Measurements from ENCODE around the gene TMEM151B.

TMEM151B gene

DNA sequence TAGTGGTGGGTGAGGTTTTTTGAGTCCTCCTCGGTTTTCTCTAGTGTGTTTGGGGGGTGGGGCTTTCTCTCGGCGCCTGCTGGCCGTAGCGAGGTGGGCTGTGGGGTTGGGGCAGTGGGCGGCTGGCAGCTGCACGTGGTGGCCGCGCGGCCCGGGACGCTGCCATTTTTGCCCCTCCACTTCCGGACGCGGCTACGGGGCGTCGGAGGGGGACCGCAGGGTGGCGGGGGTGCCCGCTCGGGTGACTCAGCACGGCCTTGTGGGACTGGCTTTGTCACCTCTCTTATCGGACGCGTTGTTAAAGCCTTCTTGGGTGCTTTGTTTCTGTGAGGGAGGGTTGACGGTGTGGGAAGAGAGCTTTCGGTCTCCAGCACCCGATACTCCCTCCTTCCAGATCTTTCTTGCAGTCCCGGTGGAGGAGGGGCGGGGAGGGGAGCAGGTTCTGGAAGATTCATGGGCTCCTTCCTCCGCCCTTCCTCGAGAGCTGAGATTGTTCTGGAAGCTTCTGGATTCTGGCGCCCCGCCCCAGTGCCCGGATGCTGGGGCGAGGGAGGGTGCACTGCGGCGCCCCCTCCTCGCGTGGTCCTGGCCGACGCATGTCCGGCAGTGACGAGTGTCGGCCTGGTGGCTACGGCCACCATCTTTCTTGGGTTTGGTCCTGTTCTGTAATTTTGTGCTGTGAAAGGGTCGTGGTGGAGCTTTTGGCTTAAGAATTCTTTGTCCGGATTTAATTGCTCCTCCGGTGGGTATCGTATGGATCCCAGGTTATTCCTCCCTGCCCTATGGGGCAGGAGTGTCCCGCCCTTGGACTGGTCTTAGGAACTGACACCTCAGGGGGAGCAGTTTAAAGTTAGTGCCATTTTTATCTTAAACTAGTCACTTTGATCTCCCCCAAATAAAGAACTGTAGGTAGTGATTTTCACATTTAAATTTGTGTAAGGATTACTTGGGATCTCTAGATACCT is 22.6 kb upstream of the TMEM151B start:
- peak; percentile 44 for DNase-seq
- in situ Hi-C loops (cut with HindIII; ENCODE audit: low pct_ligation_motif_present, low pct_unique_long_range_greater_than_20kb, low sequenced_read_pairs), result no loop called here

DNA sequence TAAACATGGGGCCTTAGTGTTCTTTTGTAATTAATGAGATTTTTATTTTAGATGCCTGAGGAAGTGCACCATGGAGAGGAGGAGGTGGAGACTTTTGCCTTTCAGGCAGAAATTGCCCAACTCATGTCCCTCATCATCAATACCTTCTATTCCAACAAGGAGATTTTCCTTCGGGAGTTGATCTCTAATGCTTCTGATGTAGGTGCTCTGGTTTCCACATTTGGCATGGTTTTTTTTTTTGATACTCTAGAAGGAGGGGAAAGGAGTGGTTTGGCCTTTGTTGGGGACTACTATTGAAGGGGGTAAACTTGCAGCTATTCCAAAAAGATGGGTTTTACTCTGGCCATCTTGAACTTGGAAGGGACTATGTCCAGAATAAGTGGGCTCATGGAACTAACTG is 21.7 kb upstream of the TMEM151B start:
- DNase-seq, result no peak
- in situ Hi-C loops (cut with HindIII; ENCODE audit: low pct_ligation_motif_present, low pct_unique_long_range_greater_than_20kb, low sequenced_read_pairs), result no loop called here

DNA sequence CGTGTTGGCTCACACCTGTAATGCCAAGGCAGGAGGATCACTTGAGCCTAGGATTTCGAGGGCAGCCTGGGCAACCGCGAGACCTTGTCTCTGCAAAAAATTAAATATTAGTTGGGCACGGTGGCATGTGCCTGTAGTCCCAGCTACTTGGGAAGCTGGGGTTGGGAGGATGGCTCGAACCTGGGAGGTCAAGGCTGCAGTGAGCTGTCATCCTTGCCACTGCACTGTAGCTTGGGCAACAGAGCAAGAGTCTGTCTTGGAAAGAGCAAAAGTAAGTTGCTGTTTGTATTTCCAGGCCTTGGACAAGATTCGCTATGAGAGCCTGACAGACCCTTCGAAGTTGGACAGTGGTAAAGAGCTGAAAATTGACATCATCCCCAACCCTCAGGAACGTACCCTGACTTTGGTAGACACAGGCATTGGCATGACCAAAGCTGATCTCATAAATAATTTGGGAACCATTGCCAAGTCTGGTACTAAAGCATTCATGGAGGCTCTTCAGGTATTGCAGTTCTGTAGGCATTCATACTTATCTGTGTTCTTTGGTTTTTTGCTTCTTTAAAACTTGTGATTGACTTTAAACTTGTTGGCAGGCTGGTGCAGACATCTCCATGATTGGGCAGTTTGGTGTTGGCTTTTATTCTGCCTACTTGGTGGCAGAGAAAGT is 21.0 kb upstream of the TMEM151B start:
- in situ Hi-C loops (cut with HindIII; ENCODE audit: low pct_ligation_motif_present, low pct_unique_long_range_greater_than_20kb, low sequenced_read_pairs), result no loop called here
- DNase-seq, result no peak

DNA sequence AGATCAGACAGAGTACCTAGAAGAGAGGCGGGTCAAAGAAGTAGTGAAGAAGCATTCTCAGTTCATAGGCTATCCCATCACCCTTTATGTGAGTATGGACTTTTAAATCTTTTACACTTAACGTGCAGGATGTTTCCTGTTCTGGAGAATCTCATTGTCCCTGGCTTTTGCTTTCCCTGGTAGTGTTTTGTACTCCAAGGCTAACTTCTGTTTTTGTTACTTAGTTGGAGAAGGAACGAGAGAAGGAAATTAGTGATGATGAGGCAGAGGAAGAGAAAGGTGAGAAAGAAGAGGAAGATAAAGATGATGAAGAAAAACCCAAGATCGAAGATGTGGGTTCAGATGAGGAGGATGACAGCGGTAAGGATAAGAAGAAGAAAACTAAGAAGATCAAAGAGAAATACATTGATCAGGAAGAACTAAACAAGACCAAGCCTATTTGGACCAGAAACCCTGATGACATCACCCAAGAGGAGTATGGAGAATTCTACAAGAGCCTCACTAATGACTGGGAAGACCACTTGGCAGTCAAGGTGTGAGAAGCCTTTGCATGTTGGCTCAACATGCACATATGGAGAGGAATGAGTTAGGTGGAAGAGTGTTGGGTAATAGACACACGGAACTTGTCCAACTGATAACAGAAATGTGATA is 20.1 kb upstream of the TMEM151B start:
- no peak for DNase-seq
- in situ Hi-C loops (cut with HindIII; ENCODE audit: low pct_ligation_motif_present, low pct_unique_long_range_greater_than_20kb, low sequenced_read_pairs), result no loop called here

DNA sequence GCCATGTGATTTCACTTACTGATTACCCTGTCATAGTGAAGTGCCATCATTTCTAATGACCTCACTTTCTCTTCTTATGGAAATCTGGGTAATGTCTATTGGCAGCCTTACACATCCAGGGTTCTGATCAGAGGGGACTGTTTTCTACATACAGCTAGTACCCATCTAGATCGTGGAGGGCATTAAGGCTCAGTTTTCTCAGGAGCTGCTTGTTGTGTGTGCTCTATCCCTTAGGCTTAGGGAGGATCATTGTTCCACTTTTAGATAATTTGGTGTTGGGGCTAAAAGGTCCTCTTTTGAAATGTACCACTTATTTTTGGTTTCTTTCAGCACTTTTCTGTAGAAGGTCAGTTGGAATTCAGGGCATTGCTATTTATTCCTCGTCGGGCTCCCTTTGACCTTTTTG is 19.5 kb upstream of the TMEM151B start:
- DNase-seq, result no peak
- in situ Hi-C loops (cut with HindIII; ENCODE audit: low pct_ligation_motif_present, low pct_unique_long_range_greater_than_20kb, low sequenced_read_pairs), result no loop called here

DNA sequence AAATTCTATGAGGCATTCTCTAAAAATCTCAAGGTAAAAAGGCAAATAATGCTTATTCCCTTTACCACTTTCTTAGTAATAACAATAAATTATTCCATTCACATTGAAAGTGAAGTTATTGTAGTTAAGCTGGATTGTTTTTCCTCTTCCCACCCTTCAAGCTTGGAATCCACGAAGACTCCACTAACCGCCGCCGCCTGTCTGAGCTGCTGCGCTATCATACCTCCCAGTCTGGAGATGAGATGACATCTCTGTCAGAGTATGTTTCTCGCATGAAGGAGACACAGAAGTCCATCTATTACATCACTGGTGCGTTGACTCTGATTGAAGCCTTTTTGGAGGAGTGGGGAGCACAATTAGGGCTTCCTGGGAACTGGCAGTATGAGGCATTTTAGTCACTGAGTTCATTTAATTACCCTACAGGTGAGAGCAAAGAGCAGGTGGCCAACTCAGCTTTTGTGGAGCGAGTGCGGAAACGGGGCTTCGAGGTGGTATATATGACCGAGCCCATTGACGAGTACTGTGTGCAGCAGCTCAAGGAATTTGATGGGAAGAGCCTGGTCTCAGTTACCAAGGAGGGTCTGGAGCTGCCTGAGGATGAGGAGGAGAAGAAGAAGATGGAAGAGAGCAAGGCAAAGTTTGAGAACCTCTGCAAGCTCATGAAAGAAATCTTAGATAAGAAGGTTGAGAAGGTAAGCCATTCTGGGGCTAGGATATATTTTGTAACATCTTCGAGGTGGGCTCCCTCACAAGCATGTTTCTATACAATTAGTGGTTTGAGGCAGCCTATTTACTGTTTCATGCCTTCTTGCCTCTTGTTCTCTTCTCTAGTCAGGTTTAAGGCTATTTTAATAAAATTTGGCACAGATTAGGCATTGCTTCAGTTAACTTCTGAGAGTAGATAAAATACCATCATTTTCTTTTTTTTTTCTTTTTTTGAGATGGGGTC is 18.4 kb upstream of the TMEM151B start:
- in situ Hi-C loops (cut with HindIII; ENCODE audit: low pct_ligation_motif_present, low pct_unique_long_range_greater_than_20kb, low sequenced_read_pairs), result no loop called here
- no peak for DNase-seq

DNA sequence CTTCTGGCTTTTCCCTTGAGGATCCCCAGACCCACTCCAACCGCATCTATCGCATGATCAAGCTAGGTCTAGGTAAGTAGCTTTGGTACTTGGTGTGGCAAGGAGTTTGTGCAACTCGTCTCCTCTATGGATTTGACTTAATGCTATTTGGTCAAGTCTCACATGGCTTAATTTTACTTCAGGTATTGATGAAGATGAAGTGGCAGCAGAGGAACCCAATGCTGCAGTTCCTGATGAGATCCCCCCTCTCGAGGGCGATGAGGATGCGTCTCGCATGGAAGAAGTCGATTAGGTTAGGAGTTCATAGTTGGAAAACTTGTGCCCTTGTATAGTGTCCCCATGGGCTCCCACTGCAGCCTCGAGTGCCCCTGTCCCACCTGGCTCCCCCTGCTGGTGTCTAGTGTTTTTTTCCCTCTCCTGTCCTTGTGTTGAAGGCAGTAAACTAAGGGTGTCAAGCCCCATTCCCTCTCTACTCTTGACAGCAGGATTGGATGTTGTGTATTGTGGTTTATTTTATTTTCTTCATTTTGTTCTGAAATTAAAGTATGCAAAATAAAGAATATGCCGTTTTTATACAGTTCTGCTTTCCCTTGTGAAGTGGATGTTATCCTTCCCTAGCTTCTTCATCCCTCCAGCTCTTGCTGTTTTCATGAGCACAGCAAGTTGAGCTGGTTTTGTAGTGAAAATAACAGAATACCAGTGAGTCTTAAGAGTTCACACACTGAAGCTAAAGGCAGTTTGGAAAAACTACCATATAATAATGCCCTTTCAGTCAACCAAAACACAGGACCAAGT is 16.7 kb upstream of the TMEM151B start:
- peak; percentile 65 for DNase-seq
- in situ Hi-C loops (cut with HindIII; ENCODE audit: low pct_ligation_motif_present, low pct_unique_long_range_greater_than_20kb, low sequenced_read_pairs), result no loop called here

DNA sequence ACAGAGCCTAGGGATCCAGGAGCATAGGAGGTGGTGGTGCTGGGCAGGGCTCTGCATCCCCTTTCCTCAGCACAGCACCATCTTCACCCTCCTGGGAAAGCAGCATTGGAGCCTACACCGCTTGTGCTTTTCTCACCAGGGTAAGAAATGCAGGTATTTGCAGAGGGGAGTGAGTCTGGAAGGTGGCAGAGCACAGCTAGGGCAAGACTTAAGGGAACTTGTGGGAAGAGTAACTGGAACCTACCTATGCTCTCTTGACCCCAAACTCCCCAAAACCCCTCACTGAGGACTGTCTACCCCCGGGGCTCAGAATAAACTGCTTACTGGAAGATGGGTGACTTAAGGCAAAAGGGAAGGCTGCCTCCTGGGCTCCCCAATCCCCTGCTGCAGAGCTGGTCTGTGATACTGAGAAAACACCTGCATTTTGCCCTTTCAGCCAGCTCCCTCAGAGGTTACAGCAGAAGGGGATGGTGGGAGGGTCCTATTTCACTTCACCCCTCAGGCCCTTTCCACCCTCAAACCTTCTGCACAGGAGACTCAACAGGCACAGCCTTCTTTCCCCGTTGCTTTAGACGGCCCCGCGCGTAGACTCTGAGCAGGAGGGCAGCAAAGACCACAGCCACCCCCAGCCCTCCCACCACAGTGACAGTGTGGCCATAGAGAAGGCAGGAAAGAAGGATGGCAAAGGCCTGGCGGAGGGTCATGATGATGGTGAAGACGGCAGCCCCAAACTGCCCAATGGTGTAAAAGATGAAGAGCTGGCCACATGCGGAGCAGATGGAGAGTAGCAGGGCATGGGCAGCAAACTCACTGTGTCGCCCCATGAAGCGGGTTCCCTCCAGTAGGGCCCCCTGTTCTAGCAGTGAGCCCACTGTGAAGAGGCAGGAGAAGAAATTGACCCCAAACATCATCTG is 15.8 kb upstream of the TMEM151B start:
- in situ Hi-C loops (cut with HindIII; ENCODE audit: low pct_ligation_motif_present, low pct_unique_long_range_greater_than_20kb, low sequenced_read_pairs), result no loop called here
- DNase-seq, result no peak

DNA sequence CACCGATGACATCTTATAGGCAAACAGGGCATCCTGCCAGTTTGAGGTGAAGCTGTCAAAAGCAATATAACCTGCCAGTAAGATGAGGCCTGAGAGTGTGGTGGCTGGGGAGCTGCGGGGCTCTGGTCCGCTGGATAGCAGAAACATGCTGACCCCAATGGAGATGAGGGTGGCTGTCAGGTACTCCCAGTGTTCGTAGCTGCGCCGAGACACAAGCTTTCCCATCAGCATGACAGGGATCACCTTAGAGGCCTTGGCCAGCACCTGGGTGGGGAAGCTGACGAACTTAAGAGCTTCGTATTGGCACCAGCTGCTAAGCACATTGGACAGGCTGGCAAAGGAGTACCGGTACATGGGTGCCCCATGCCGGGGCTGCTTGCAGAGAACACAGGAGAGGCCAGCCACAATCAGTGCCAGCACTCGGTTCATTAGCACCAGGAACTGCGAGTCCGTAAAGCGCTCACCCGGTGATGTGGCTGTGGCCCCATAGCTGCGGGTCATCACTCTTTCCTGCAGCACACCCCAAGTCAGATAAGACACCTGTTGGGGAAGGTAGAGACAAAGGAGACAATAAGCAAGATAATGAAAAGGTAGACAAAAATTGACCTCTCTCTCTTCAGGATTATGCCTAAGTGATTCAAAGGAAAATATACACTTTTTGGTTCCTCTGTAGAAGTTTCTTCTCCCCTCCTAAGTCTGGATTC is 15.0 kb upstream of the TMEM151B start:
- in situ Hi-C loops (cut with HindIII; ENCODE audit: low pct_ligation_motif_present, low pct_unique_long_range_greater_than_20kb, low sequenced_read_pairs), result no loop called here
- peak; percentile 34 for DNase-seq

DNA sequence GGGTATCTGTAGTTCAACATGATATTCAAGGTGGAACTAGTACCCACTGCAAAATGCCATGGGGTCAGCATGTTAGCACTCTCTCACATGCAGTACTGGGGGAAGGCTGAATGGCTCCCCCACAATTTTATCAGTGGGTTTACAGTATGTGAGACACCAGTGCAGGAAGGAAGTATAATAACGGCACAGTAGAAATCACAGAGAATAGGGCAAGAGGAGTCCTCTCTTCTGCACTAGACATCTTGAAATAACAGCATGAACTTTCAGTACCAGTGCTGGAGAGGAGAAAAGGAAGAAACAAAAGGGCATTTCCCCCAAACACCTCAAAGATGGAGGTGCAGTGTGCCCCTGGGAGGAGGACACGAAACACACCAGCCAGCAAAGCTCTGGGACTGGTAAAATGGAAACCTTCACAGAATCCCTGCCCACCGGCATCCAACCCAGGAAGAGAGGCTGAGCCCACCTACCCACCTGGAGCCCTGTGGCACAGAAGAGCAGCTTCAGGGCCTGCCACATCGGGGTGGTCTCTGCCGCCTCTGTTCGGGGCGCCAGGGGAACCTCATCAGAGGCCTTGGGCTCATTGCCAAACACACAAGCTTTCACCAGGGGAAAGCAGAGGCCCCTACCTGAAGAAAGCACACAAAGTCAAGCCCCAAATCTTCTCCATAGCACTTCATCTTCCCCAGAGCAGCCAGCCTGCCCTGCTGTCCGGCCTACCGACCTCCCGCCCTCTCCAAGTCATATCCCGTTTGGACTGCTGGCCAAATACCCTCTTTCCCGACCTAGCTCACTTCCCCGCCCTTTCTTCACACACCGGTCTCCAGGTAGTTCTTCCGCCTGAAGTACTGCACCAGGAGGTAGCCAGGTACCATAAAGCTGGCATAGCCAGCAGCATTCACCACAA is 14.1 kb upstream of the TMEM151B start:
- in situ Hi-C loops (cut with HindIII; ENCODE audit: low pct_ligation_motif_present, low pct_unique_long_range_greater_than_20kb, low sequenced_read_pairs), result no loop called here
- DNase-seq, result peak; percentile 24

DNA sequence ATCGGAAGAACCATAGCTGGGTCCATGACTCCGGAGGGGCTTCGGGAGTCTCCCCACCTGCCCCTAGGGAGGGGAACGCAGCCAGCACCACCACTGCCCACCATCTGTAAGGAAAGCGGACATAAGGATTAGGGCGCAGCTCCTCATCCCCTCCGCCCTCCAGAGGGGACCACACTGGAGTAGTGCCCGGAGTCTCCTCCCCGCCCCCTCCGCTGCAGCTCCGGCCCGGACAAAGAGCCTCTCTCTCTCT is 13.6 kb upstream of the TMEM151B start:
- DNase-seq, result no peak
- in situ Hi-C loops (cut with HindIII; ENCODE audit: low pct_ligation_motif_present, low pct_unique_long_range_greater_than_20kb, low sequenced_read_pairs), result no loop called here

DNA sequence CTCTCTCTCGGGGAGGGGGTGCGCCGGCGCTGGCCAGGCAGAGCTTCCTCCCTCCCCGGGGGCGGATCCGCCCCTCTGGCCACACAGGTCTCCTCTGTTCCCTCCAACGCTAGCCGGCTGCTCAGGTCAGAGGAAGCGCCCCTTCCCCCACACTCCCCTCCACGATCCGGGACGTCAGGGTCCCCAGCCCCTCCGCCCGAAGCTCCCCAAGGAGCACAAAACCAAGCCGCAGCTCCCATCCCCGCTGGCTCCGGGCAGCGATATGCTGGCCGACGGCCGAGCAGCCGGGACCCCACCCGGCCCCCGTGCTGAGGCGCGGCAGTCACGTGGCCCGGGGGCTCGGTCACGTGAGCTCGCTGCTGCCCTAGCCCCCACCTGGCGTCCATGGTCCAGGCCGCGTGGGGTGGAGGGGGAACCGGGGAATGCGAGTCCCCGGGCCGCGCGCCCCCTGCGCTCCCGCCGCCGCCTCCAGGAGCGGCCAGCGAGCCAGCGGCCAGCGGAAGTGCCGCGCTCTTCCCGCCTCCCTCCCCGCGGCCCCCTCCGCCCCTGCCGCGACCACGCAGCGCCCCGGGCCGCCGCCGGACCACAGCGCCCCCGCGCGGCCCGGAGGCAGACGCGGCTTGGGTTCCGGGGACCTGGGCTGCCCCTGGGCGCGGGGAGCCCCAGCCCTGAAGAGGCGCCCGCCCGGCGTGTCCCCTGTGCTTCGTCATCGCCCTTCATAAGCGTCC is 13.1 kb upstream of the TMEM151B start, which contains the start of gene SLC35B2:
Gene SLC35B2, minus strand, starts transcription at position 504 of the 728 bp plus-strand sequence. Its CDS starts 118 bp downstream, at position 386.
- peak; percentile 69 for DNase-seq
- in situ Hi-C loops (cut with HindIII; ENCODE audit: low pct_ligation_motif_present, low pct_unique_long_range_greater_than_20kb, low sequenced_read_pairs), result no loop called here

DNA sequence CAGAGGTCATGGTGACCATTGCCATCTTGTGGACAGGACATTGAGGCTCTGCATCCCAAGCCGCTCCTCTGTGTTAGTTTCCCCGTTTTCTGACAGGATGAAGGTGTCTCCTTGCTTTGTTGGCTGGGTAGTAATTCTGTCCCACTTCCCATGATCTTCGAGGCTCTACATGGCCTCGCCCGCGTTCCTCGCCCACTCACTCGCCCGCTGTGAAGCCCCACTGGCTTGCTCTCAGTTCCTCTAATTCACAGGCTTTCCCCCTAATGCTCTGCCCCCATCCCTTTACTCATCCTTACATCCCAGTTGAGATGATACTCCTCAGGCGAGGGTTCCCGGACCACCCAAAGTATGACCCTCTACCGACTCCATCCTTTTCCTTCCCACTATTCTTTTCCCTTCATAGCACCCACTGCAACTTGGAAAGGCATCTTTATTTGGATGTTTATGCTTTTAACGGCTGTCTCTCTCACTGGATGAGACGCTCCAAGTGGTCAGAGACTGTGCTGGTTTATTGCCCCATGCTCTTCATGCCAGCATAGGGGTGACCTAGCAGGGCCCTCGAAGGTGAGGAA is 12.4 kb upstream of the TMEM151B start:
- no peak for DNase-seq

DNA sequence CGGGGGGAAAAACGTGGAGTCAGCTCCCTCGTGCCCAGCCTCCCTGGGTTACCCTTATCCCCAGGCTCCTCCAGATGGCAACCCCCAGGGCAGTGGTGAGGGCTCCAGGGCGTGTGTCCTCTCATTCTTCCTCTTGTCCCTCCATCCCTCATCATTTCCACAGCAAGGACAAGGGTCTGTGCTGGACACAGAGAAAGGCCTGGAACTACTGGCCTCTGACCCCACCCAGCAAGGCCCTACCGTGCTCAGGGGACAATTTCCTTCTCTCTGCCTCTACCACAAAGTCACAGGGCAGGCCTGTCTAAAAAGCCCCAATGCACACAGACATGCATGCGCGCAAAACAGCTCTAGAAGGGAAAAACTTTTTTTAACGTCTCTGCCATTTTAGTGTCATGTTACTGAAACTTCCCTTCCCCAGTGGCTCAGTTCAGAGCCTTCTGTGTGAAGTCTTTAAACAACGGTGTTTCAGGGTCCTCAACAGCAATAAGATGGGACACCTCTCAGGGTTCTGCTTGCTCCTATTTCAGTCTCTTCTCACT is 11.9 kb upstream of the TMEM151B start:
- no peak for DNase-seq
- in situ Hi-C loops (cut with HindIII; ENCODE audit: low pct_ligation_motif_present, low pct_unique_long_range_greater_than_20kb, low sequenced_read_pairs), result no loop called here

More for the DNA sequence above, 12.4 kb upstream of the TMEM151B start:
- in situ Hi-C loops (cut with HindIII; ENCODE audit: low pct_ligation_motif_present, low pct_unique_long_range_greater_than_20kb, low sequenced_read_pairs), result no loop called here
